Measurements from ENCODE around the gene ARHGEF11. TPM values are rescaled to one million over a fixed set of nuclear protein-coding genes. Genes with fewer than 3 reads are reported as not detected.
A peak's percentile ranks its signal among the peaks of the same experiment; 100 is the strongest.

ARHGEF11 gene
- total and polyA plus RNA-seq, 2 of the 4 experiments (the other 2 are of a cell fraction), result 16.8 to 17.2 TPM

- H2AFZ ChIP-seq (replicated peaks; ENCODE audit: low read length, poor library complexity), result no peak overlapping the region
- peaks cover 2% of the 10 kb centered on the region; the same call in 1 of the 2 replicates for H3K4me1 ChIP-seq (ENCODE audit: control insufficient read depth, insufficient read depth, low read length)
- no peak overlapping the region for H3K23ac ChIP-seq (ENCODE audit: low read depth, low read length)
- DNase-seq (peak; percentile 38), ATAC-seq (ENCODE audit: low read depth) (peak; percentile 35)
- H3K4me2 ChIP-seq (ENCODE audit: low read depth, low read length), result no peak overlapping the region
- no peak overlapping the region for H2AK9ac ChIP-seq (replicated peaks; ENCODE audit: low read depth, low read length, poor library complexity)
- TF ChIP-seq CEBPB (IDR thresholded peaks at IDR 0.05; ENCODE audit: low read depth, low read length), result no peak
- TF ChIP-seq MXI1 (IDR thresholded peaks at IDR 0.05; ENCODE audit: borderline replicate concordance, low read depth, low read length), result no peak
- TF ChIP-seq BHLHE40 (IDR thresholded peaks at IDR 0.05; ENCODE audit: low read depth, low read length), result no peak
- no peak for TF ChIP-seq RFX5 (IDR thresholded peaks at IDR 0.05; ENCODE audit: low read depth, low read length)
- no peak for TF ChIP-seq FOS (IDR thresholded peaks at IDR 0.05; ENCODE audit: low read depth, low read length)
- TF ChIP-seq ELK1 (IDR thresholded peaks at IDR 0.05; ENCODE audit: borderline replicate concordance, low read depth, low read length), result no peak
- no peak for TF ChIP-seq CHD1 (IDR thresholded peaks at IDR 0.05; ENCODE audit: low read depth, low read length)
- no peak for TF ChIP-seq MAFK (IDR thresholded peaks at IDR 0.05; ENCODE audit: low read depth, low read length)
- TF ChIP-seq CTCF (conservative IDR thresholded peaks at IDR 0.05; ENCODE audit: low read depth, low read length), result no peak
- no peak overlapping the region for H3K56ac ChIP-seq (ENCODE audit: extremely low read depth, insufficient read depth, low read length)
- H3K14ac ChIP-seq (replicated peaks; ENCODE audit: low read depth, low read length), result no peak overlapping the region
- H3K27me3 ChIP-seq (ENCODE audit: control insufficient read depth, insufficient read depth, low read length), result no peaks in the 10 kb centered on the region
- dilution Hi-C loops (cut with HindIII; ENCODE audit: low sequenced_read_pairs, unreplicated experiment) (no loop called here), intact Hi-C loops (cut with micrococcal nuclease) (no loop called here), in situ Hi-C loops (cut with MboI; ENCODE audit: low sequenced_read_pairs) (no loop called here)
- no peak overlapping the region for H3K4ac ChIP-seq (ENCODE audit: low read depth, low read length)
- BruUV-seq (replicated peaks), result no TSS peak
- no peak overlapping the region for H2BK20ac ChIP-seq (ENCODE audit: low read depth, low read length)
- H4K20me1 ChIP-seq (ENCODE audit: insufficient read depth, low read length), result no peaks in the 10 kb centered on the region
- H2BK15ac ChIP-seq (ENCODE audit: low read depth, low read length), result no peak overlapping the region
- H4K8ac ChIP-seq (ENCODE audit: low read depth in 2 of 2, low read length in 2 of 2), result no peak overlapping the region
- H4K91ac ChIP-seq (ENCODE audit: insufficient read depth, low read depth, low read length), result no peak overlapping the region
- no peak overlapping the region for H2BK120ac ChIP-seq (ENCODE audit: low read depth, low read length)
- ChIA-PET POLR2A (ENCODE audit: unreplicated experiment) (no interaction called here), CTCF (interaction anchor here (0.7 kb wide), 1 partner anchor 37 kb away, joined by 3 read pairs; no protein-coding TSS in a partner anchor)
- H3K36me3 ChIP-seq (ENCODE audit: control insufficient read depth, insufficient read depth, low read length), result peaks cover 44% of the 10 kb centered on the region
- H2AK5ac ChIP-seq (ENCODE audit: low read depth, low read length), result no peak overlapping the region
- WGBS, 2 experiments (ENCODE audit: extremely low coverage in 2 of 2, insufficient read length in 1 of 2), result no CpG with 5 or more reads among the region's 2 CpGs
- H3K27ac ChIP-seq (ENCODE audit: insufficient read depth, low read length), result no peak overlapping the region
- no peak overlapping the region for H3K9ac ChIP-seq (ENCODE audit: low read depth, low read length)
- H3K18ac ChIP-seq (ENCODE audit: low read depth, low read length), result no peak overlapping the region
- H3K79me1 ChIP-seq (ENCODE audit: low read depth in 1 of 2, low read length in 2 of 2), result no peaks in the 10 kb centered on the region; a peak in 1 of 4 replicates
- H2BK5ac ChIP-seq (ENCODE audit: low read depth, low read length, poor library complexity, severe bottlenecking), result no peak overlapping the region
- peaks cover 5% of the 10 kb centered on the region; the same call in 1 of the 2 replicates for H3K9me1 ChIP-seq (ENCODE audit: insufficient read depth, low read length)
- no peaks in the 10 kb centered on the region for H3K9me3 ChIP-seq (ENCODE audit: control insufficient read depth, insufficient read depth, low read length)
- no peak overlapping the region for H3K4me3 ChIP-seq (ENCODE audit: insufficient read depth, low read depth, low read length)
- H4K5ac ChIP-seq (ENCODE audit: low read depth, low read length), result no peak overlapping the region
Measured at GRCh38 chr1:156964441-156964840, 81.1 kb downstream of the ARHGEF11 start.

Data from IMR-90 (cell line).